GM18867 (cell line): Measurements from ENCODE around the gene SORBS2.

Experiments
- ATAC-seq: cut with Tn5 transposase; IDR thresholded peaks from one replicate; pipeline ENCODE4 v1.9.1; 2021; ENCODE audit warnings: mild to moderate bottlenecking, moderate library complexity; ENCODE audit not compliant: unreplicated experiment

The SORBS2 gene

DNA sequence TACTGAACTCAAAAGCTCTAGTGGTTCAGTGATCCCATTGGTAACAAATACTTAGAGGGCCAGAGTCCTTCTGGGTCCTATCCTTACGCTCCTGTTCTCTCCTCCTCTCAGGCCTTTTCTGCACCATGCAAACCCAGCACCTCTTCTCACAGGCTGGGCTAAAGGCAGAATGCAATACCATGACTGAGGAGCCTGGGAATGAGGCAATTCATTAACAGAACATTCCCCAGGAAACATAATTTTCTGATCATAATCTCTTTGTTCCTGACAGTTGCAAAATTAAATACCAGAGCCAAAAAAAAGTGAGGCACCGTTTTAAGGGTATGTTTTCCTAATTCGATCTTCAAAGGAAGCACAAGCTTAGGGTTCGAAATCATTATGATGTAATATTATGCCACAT is 9.0 kb downstream of the SORBS2 start:
- ATAC-seq: no peak

DNA sequence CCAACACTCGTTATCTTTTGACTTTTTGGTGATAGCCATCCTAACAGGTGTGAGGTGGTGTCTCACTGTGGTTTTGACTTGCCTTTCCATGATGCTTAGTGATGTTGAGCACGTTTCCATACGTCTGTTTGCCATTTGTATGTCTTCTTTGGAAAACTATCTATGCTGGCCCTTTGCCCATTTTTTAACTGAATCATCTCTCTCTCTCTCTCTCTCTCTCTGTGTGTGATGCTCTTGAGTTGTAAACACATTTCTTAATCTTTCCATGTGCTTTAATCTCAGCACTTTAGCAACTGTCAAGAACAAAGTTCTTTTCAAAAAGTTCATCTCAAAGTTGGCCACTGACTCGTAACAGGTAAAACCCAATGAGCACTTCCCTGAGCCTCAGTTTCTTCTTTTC is 10.5 kb downstream of the SORBS2 start:
- ATAC-seq: no peak

DNA sequence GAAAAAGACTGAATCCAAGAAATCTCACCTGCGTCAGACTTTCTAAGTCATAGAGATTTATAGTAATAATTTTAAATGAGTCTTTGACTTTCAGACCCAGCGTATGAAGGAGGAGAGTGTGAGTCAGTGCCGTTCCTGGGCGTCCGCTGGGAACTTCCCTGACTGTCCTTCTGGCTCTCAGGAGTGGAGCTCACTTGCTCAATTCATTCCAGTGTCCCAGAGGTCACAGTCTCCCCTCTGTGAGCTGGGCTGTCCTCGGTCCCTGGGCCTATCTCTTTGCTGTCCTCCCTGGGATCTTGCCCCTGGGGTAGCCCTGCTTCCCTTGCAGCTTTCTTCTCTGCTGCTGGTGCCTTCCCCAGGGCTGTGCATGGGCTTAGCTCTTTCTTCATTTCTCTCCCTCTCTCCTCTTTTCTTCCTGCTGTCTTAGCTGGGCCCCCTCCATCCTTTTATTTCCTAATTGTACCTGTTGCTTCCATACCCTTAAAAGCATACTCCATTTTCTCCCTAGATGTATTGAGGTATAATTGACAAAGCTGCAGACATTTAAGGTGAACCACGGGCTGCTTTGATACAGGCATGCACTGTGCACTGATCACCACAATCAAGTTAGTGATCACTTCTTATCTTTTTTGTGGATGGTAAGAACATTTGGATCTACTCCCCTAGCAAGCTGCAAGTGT is 11.6 kb downstream of the SORBS2 start:
- ATAC-seq: no peak

DNA sequence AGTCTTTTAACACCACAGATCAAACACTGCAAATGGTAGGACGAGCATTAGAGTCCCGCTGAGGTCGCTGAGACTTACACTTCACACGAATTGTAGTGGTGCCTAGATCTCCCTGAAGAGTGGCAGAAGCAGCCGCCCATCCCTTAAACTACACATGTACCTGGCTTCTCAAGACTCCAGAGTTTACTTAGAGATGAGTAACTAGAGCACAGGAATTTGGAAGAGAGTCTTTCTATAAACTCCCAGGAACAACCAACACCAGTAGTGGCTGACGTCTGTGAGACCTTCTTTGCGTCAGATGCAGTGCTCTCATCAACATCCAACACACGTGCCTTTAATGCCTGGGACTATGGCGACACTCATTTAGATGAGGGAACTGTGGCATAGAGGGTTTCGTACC is 12.6 kb downstream of the SORBS2 start:
- ATAC-seq: no peak

DNA sequence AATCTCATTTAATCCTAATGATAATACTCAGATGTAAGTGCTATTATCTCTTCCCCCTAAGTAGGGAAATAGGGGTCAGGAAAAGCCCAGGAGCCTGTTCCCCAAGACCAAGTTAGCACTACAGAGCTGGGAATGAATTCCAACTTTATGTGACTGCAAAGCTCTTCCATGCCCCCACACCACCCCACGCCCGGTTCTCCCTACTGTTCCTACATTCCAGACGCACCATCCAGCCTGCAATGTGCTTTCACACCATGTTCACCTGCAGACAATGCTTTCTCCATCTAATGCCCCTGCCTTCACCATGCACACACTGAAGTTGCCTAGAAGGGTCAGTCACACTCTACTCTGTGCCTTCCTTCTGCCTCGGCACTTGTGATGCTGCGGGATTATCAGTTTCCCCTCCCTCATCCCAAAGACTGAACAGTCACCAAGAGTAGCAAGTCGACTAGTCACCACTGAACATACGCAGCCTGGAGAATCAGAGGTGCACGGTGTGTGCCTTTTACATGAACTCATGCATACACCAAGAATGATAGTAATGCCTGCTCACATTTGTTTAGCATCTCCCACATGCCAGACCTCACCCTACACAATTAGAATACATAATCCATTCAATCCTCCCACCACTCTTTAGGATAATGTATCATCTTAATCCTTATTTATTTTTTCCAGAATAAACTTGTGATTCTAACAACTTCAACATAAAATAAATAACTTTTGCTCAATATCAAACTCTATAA is 14.2 kb downstream of the SORBS2 start:
- no peak for ATAC-seq

DNA sequence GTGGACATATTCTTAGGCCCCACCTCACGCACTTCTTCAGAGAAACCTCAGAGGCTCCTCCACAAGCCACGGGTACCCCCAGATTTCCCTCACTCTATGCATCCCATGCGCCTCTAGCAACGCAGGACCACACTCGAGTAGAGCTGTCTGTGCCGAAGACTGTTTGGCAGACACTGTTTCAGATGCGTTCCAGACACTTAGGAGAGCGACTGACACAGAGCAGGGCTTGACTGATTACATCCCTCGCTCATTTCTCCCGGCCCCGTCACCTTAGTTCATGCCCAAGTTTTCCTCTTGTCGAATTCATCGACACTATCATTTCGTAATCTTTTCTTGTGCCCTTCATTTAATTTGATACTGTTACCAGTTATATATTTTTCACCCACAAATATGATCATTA is 15.0 kb downstream of the SORBS2 start:
- ATAC-seq: no peak

DNA sequence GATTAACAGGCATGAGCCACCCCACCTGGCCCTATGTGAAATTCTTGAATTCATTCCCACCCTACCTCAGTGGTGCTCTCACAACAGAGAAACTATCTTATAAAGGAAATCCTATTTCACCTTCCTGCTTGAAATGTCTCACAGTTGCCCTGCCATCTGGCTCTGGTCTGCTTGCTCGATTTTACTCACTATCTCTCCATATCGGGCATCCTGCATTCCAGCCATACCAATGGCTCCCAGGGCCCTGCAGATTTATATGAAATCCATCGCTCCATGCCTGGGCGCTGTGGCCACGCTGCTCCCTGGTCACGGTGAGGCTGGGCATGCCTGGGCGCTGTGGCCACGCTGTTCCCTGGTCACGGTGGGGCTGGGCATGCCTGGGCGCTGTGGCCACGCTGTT is 15.8 kb downstream of the SORBS2 start:
- no peak for ATAC-seq

DNA sequence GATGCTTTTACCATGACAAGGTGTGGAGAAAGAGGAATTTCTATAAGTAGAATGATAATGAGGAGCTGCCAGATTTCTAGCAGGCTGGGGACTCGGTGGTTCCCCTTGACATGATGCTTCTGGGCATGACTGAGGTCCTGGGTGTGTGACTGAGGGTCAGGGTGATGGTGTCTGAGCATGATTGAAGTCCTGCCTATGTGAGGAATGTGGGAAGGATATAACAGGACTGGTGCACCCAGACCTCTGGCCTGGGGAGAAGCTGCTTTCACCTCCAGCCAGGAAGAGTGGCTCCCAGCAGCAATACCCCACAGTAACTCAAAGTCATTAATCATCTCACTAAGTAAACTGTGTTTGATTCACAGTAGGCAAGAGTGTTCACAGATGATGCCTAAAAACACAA is 17.4 kb downstream of the SORBS2 start:
- no peak for ATAC-seq

DNA sequence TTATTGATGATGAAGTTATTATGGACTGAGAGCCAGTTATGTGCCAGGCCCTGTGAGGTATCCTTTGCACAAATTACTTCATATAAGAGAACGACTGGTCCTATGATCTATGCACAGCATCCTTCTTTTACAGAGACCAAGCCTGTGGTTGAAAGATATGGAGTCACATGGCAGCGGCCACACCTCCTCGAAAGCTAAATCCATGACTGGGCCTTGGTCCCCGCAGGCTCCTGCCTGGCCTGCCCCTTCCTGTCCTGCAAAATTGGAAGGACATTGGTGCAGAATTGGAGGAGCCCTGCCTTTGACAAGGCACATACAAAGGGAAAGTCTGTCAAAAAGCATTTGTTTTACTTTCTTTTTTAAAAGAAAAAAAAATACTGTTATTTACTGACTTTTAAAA is 18.3 kb downstream of the SORBS2 start:
- ATAC-seq: no peak

DNA sequence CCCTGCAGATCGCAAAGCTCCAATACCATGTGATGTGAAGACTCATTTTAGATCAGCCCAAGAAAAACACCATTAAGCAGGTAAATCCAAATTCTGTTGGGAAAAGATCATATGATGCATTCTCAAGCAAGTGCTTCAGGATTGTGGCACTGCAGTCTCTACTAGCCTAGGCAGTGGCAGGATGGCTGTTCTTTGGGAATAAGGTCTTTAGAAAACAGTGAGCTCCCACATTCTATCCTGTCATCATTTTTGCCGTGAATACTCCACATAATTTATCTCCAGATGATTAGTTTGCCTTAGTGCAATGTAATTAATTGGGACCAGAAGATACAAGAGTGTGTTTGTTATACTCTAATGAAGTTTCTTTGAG is 18.9 kb downstream of the SORBS2 start:
- ATAC-seq: no peak

DNA sequence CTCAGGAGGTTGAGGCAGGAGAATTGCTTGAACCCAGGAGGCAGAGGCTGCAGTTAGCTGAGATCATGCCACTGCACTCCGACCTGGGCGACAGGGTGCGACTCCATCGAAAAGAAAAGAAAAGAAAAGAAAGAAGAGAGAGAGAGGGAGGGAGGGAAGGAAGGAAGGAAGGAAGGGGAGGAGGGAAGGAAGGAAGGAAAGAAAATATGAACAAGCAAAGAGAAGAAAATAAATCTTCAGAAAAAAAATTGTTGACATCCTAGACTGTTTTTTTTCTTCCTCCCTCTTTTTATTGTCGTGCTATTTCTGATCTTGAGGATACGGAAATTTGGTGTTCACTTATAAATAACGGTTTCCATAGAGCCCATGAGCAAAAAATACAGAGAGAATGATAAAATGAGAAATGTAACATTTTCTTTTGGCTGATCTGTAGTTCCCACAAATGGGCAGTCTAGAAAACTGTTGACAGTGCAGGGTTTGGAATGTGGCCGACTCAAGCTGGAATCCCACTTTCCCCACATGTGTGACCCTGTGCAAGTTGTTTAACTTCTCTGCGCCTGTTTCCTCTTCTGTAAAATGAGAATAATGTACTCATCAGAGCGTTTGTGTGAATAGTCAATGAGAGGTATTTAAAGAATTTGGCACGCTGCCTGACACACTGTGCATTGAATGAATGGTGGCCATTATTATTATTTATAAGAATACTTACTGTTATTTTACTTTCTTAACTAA is 19.4 kb downstream of the SORBS2 start:
- ATAC-seq: no peak

DNA sequence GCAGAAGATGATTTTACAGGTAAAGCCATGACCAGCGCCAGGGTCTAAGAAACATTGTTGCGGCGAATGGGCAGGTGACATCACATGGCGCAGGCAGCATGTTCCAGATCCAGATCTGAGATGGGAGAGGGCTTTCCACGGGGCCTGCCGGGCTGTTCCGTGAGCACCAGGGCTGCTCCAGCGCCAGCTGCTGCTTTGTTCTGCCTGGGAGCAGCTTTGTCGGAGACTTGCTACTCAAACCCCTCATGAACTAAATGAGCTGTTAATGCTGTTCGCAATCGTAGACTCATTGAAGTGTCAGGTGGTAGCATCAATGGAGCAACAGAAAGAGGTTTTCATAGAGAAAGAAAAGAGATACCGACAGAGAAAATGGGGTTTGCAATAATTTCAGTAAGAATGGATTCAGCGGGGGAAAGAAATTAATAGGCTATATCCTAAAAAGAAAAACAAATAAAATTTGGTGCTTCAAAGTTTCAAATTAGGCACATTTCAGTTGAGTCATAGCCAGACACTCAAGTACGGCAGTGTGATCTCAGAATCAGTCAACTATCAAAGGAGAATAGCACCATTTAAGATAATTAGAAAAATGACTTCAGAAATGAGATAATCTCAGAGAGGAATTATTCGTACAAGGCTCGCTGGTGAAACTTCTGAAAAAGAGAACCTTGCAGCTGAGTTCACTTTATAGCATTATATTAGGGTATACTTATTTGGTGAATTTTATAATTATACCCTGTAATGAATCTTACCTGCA is 23.9 kb downstream of the SORBS2 start:
- ATAC-seq: peak; percentile 85

DNA sequence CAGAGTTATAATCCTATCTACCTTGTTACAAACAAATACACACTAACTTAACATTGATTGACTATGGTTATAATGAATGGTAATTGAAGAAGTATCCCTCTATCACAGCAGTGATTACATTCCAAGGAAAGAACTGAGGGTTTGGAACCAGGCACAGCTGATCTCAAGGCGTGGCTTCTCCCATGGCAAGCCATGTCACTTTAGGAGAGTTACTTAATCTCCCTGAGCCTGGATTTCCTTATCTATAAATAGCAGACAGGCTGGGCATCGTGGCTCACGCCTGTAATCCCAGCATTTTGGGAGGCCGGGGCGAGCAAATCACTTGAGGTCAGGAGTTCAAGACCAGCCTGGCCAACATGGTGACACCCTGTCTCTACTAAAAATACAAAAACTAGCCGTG is 25.6 kb downstream of the SORBS2 start:
- ATAC-seq: no peak

DNA sequence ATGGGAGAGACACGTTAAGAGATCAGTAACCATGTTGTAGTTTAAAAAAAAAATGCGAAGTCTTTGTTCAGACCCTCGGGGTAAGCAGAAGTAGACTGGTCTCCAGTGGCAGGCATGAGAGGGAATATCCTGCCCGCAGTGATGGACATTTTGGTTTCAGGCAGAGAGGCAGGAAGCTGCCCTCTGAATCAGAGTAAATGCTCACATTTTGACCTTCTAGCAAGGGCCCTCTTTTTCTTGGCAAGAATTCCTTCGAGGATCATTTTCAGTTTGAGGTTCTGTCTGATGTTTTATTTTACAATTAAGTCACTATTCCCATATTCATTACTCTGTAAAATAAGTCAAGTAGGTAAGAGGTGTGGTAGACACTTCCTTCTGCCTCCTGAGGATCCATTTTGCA is 28.4 kb downstream of the SORBS2 start:
- no peak for ATAC-seq

DNA sequence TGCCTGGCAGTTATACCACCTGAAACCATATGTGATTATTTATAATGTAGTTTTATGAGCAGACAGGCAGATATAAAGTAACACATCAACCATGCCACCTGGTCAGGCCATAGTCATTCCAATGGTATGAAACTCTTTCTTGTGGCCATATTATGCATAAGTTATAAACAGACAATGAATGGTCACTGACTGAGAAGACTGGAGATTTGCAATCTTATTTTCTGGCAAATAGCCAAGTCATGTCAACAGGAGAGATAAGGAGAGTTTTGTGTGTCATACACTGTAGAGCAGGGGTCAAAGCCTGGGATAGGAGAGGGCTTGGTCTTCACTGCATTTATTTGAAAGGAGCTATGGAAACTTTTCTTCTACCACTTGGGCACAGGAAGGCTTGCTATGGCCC is 29.5 kb downstream of the SORBS2 start:
- no peak for ATAC-seq

DNA sequence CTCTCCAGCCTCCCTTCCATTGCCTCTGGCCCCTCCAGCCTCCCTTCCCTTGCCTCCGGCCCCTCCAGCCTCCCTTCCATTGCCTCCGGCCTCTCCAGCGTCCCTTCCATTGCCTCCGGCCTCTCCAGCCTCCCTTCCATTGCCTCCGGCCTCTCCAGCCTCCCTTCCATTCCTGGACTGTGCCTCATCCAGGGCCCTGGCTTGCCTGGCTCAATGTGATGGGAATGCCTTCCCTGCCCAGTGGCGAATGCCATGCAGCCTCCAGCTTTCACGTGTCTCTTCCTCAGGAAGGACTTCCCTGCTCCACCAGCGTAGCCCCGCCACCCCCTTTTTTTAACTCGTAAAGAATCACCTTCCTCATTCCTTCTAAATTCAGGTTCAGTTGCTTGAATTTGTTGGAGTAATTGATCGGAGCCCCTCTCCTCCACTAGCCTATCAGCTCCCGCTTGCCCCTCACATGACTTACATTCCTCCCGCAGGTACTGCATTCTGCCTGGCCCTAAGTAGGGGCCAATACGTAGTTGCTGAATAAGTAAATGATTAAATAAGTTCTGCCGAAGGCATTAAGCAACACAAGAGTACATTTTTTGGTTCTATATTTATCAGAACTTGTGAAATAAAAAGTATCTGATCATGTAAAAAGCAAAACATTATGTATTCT is 30.3 kb downstream of the SORBS2 start:
- no peak for ATAC-seq

DNA sequence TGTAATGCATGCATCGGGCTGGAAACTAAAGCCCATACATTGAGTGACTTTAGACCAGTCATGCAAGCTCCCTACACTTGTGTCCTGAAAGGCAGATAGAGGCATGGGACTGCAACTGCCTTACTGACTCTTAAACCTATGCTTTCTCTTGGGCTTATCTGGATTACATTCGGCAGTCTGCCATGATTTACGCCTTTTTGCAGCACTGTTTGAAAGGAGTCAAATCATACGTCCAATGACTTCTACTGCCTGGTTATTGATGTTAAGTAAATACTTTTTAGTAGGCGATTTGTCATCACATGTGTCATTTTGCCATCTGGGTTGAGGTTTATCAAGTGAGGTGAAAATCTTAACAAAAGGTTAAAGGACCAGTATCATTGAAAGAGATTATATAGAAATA is 31.5 kb downstream of the SORBS2 start:
- ATAC-seq: no peak

DNA sequence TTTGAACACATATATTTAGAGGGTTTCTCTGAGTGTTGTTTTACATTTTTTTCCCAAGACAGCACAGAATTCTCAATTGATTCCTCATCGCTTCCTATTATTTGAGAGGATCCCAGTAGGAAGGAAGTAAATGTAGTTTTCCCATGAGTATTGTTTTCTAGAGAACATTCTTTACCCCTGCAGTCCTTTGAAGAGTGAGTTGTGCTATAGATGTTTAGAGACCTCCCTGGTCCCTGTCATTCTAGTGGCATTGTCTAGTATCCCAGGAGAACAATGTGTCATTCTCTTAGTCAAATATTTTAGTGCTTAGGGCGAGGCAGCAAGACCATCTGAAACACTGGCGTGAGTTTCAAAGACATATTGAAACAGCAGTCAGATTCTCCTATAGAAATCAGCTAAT is 32.5 kb downstream of the SORBS2 start:
- no peak for ATAC-seq

DNA sequence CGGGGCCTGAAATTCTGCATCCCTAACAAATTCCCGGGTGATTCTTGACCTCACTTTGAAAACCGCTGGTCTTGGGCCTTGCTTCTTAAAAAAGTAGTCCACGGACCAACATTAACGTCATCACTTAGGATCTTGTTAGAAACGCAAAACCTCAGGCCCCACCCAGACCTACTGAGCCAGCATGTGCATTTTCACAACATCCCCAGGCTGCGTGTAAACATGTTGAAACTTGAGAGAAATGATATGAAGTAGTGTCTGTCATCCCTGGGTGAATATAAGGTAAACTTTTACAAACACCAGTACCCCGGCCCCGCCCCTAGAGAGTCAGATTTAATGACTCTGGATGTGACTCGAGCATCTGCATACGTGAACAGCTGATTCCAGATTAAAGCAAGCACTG is 33.7 kb downstream of the SORBS2 start:
- no peak for ATAC-seq

DNA sequence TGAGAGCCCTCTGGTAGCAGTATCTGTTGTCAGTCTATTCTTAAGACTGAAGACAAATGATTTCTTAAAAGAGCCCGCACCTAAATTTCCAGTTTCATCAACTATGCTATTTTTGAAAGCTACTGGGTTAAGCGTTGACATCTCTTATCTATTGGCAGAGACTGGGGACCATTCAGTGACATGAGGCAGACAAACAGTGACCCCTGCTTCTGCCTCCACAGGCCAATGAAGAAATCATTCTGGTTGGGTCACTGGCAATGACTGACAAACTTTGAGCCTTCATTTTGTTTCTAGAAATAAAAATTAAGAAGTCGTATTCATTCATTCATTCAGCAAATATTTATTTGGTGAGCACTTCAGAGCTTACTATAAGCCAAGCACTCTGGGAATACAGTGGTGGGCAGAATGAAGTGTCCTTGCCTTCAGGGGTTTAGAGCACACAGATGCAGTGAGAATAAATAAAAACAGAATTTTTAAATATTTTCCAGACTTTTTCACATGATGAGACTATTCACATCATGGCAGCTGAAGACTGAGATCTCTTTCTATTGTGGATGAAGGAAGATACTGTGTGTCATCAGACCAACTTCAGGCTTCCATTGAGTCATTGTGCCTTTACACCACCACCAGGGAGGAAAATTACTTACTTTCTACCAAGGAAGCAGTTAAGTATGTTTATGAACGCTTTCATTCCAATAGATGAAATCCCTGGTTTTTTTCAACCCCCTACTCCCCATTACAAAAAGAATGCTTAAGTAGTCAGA is 36.0 kb downstream of the SORBS2 start:
- no peak for ATAC-seq
